Activated naive CD8-positive, alpha-beta T cell treated with anti-CD3 and anti-CD28 coated beads for 36 hours (primary cell): ENCODE results near the gene STAC2. TPM values are rescaled to one million over a fixed set of nuclear protein-coding genes. Genes with fewer than 3 reads are reported as not detected.

ENCODE experiments used
- DNase-seq: peaks from one replicate; pipeline ENCODE4 v3.0.0; 2021
- H3K27ac Mint-ChIP-seq: one replicate; pipeline ENCODE4 v1.8.0; 2022; ENCODE audit warnings: mild to moderate bottlenecking, moderate library complexity, mixed read lengths
- H3K27me3 Mint-ChIP-seq: one replicate; pipeline ENCODE4 v1.8.0; 2022; ENCODE audit warnings: mild to moderate bottlenecking, mixed read lengths
- H3K36me3 Mint-ChIP-seq: one replicate; pipeline ENCODE4 v1.8.0; 2021; ENCODE audit warnings: mild to moderate bottlenecking, mixed read lengths
- H3K4me1 Mint-ChIP-seq: one replicate; pipeline ENCODE4 v1.8.0; 2021; ENCODE audit warnings: mixed read lengths
- H3K4me3 Mint-ChIP-seq: one replicate; pipeline ENCODE4 v1.8.0; 2022; ENCODE audit warnings: mild to moderate bottlenecking, moderate library complexity, mixed read lengths
- H3K9me3 Mint-ChIP-seq: one replicate; pipeline ENCODE4 v1.8.0; 2022; ENCODE audit warnings: mixed read lengths
- total RNA-seq, 2 experiments: library from RNA; stranded (reverse); gene quantifications; one replicate each; pipeline ENCODE4 v1.2.3, GENCODE V29; 2021

STAC2 gene
- total RNA-seq, 2 experiments from 2014 or later: 0.14 to 0.20 TPM

GRCh38 chr17:39208136-39208535 is 17.6 kb downstream of the STAC2 start:
- peak; percentile 37 for DNase-seq
- no peak overlapping the region for H3K27ac Mint-ChIP-seq

DNA sequence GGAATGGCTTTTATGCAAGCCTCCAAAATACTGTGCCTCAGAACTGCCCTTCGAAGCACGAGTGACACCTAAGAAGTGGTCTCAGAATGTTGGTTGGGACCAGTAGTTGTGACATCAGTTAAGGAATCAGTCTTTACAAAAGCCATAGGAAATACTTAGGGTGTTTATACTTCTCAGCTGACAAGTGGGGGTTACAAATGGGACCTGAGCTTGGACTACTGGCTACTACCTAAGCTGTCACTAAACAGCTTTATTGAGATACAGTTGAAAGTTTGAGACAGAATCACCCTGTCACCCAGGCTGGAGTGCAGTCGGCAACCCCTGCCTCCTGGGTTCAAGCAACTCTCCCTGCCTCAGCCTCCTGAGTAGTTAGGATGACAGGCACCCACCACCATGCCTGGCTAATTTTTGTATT is 20.6 kb downstream of the STAC2 start:
- Mint-ChIP-seq H3K36me3 (peaks cover 45% of the 10 kb centered on the region), H3K9me3 (no peaks in the 10 kb centered on the region), H3K4me1 (peaks cover 60% of the 10 kb centered on the region), H3K27me3 (peaks cover 2% of the 10 kb centered on the region), H3K27ac (peak overlapping the region; percentile 21), H3K4me3 (no peak overlapping the region)
- no peak for DNase-seq

More at GRCh38 chr17:39208136-39208535, 17.6 kb downstream of the STAC2 start:
- H3K36me3 Mint-ChIP-seq: peaks cover 17% of the 10 kb centered on the region
- peaks cover 46% of the 10 kb centered on the region for H3K4me1 Mint-ChIP-seq
- peak overlapping the region; percentile 29 for H3K4me3 Mint-ChIP-seq
- H3K9me3 Mint-ChIP-seq: no peaks in the 10 kb centered on the region
- H3K27me3 Mint-ChIP-seq: no peaks in the 10 kb centered on the region

DNA sequence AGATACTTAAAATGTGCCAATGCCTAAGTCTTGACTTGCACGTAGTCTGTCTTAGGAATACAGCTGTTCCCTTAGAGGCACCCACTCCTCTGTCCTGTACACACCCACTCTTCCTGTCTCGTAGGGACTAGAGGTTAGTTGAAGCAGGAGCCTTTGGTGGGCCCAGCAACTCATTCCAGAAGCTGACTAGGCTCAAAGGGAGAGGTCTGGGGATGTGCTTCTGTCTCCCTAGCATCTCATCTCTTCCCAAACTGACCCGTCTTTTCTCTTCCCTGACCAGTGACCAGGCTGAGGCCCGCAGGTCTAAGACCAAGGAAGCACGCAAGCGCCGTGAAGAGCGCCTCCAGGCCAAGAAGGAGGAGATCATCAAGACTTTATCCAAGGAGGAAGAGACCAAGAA is 21.5 kb downstream of the STAC2 start:
- Mint-ChIP-seq H3K27me3 (peaks cover 3% of the 10 kb centered on the region), H3K4me1 (peaks cover 56% of the 10 kb centered on the region), H3K9me3 (no peaks in the 10 kb centered on the region), H3K4me3 (peak overlapping the region; percentile 27), H3K36me3 (peaks cover 48% of the 10 kb centered on the region), H3K27ac (peak overlapping the region; percentile 10)
- no peak for DNase-seq

DNA sequence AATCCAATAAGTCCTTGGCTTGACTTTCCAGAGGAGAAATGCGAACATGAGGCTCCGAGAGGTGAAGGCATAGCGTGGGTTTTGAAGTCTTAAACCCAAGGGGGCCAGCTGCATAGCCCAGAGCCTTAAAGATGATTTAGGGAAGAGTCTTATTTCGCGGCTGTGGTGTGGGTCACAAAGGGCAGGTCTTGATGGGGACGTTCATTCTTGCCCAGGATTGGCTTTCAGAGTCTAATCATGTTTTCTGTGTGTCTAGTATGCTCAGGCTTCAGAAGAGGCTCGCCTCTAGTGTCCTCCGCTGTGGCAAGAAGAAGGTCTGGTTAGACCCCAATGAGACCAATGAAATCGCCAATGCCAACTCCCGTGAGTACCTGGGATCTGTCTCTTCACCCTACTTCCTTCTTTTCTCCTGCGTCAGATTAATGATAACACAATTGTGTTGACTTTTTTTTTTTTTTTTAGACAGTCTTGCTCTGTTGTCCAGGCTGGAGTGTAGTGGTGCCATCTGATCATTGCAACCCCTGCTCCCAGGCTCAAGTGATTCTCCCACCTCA is 24.7 kb downstream of the STAC2 start:
- peaks cover 48% of the 10 kb centered on the region for H3K4me1 Mint-ChIP-seq
- H3K36me3 Mint-ChIP-seq: peaks cover 48% of the 10 kb centered on the region
- H3K27ac Mint-ChIP-seq: peak overlapping the region; percentile 99
- H3K4me3 Mint-ChIP-seq: peak overlapping the region; percentile 99
- DNase-seq: no peak
- no peaks in the 10 kb centered on the region for H3K9me3 Mint-ChIP-seq
- peaks cover 3% of the 10 kb centered on the region for H3K27me3 Mint-ChIP-seq

GRCh38 chr17:39200070-39200879 is 25.5 kb downstream of the STAC2 start, which contains the start of gene RPL19:
Gene RPL19, plus strand, starts transcription at chr17:39200283. Its CDS starts 62 bp downstream, at chr17:39200345.
- peaks cover 48% of the 10 kb centered on the region for H3K36me3 Mint-ChIP-seq
- H3K4me3 Mint-ChIP-seq: peak within 1 kb of the TSS; percentile 99
- peak; percentile 81 for DNase-seq
- H3K4me1 Mint-ChIP-seq: peaks cover 56% of the 10 kb centered on the region
- H3K27me3 Mint-ChIP-seq: peaks cover 3% of the 10 kb centered on the region
- H3K27ac Mint-ChIP-seq: peak within 1 kb of the TSS; percentile 99
- H3K9me3 Mint-ChIP-seq: no peaks in the 10 kb centered on the region

GRCh38 chr17:39199820-39200069 is 26.0 kb downstream of the STAC2 start:
- H3K9me3 Mint-ChIP-seq: no peaks in the 10 kb centered on the region
- H3K36me3 Mint-ChIP-seq: peaks cover 45% of the 10 kb centered on the region
- peaks cover 3% of the 10 kb centered on the region for H3K27me3 Mint-ChIP-seq
- peak overlapping the region; percentile 99 for H3K4me3 Mint-ChIP-seq
- H3K4me1 Mint-ChIP-seq: peaks cover 56% of the 10 kb centered on the region
- peak overlapping the region; percentile 99 for H3K27ac Mint-ChIP-seq
- DNase-seq: peak; percentile 87

GRCh38 chr17:39198186-39198566 is 27.6 kb downstream of the STAC2 start:
- Mint-ChIP-seq H3K4me3 (peak overlapping the region; percentile 99), H3K9me3 (no peaks in the 10 kb centered on the region), H3K4me1 (peaks cover 53% of the 10 kb centered on the region), H3K27ac (peak overlapping the region; percentile 99), H3K27me3 (peaks cover 3% of the 10 kb centered on the region), H3K36me3 (peaks cover 31% of the 10 kb centered on the region)
- no peak for DNase-seq

GRCh38 chr17:39197380-39198185 is 28.2 kb downstream of the STAC2 start, which contains the start of gene CACNB1:
Gene CACNB1, minus strand, starts transcription at chr17:39197669. Its CDS starts 174 bp downstream, at chr17:39197495.
- Mint-ChIP-seq H3K36me3 (peaks cover 27% of the 10 kb centered on the region), H3K9me3 (no peaks in the 10 kb centered on the region), H3K27me3 (peaks cover 3% of the 10 kb centered on the region), H3K4me1 (peaks cover 49% of the 10 kb centered on the region), H3K4me3 (peak within 1 kb of the TSS; percentile 99), H3K27ac (peak within 1 kb of the TSS; percentile 99)
- peak; percentile 81 for DNase-seq

DNA sequence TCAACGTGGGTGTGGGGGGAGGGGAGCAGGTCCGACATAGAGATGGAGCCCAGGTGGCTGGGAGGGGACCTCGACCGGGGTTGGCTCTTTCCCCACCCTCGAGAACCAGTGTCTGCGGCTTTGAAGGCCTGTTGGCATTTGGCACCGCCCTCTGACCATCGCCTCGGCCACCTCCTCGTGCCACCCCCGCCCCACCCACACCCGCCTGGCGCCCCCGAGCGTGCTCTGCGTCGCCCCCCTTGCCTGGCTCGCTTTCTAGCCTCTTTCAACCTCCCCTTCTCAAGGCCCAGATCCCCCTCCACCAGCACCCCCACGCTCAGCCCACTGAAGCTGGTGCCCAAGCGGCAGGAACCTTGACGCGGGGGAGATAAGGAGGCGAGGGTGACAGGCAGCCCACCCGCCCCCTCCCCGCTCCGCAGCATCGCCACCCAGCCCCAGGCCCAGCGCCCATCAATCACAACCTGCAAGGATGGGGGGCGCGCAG is 28.9 kb downstream of the STAC2 start:
- peaks cover 3% of the 10 kb centered on the region for H3K27me3 Mint-ChIP-seq
- peak overlapping the region; percentile 99 for H3K4me3 Mint-ChIP-seq
- H3K9me3 Mint-ChIP-seq: no peaks in the 10 kb centered on the region
- peak; percentile 15 for DNase-seq
- H3K36me3 Mint-ChIP-seq: peaks cover 23% of the 10 kb centered on the region
- peaks cover 42% of the 10 kb centered on the region for H3K4me1 Mint-ChIP-seq
- peak overlapping the region; percentile 68 for H3K27ac Mint-ChIP-seq

- peaks cover 18% of the 10 kb centered on the region for H3K36me3 Mint-ChIP-seq
- H3K27ac Mint-ChIP-seq: peak overlapping the region; percentile 40
- H3K4me1 Mint-ChIP-seq: peaks cover 38% of the 10 kb centered on the region
- no peaks in the 10 kb centered on the region for H3K9me3 Mint-ChIP-seq
- H3K27me3 Mint-ChIP-seq: peaks cover 3% of the 10 kb centered on the region
- no peak for DNase-seq
- peak overlapping the region; percentile 99 for H3K4me3 Mint-ChIP-seq
Measured at GRCh38 chr17:39196241-39196807, 29.4 kb downstream of the STAC2 start.

DNA sequence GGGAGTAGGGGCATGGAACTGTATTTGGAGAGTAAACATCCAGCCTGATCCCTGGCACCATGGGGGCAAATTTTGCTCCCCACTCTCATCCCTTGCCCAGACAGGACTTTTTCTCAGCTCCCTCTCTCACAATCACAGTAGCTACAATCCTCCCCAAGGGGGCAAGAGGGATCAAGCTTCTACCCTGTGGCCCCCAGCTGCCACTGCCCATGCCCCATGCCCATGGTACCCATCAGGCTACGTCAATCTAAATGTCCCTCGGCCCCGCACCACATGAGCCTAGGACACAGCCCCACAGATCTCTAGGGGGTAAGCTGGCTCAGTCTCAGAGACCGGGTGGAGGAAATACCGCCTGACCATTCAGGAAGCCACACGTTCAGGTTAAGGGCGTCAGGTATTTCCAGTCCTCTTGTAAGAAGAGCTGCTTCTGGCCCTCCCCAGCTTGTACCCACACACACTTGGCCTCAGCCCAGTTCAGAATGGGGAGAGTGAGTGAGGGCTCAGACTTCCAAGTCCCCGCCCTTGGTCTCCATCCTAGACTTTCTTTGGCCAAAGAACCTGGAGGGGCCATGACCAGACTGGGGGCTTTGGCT is 30.1 kb downstream of the STAC2 start:
- Mint-ChIP-seq H3K27me3 (peaks cover 3% of the 10 kb centered on the region), H3K27ac (no peak overlapping the region), H3K9me3 (no peaks in the 10 kb centered on the region), H3K36me3 (peaks cover 11% of the 10 kb centered on the region), H3K4me3 (peak overlapping the region; percentile 99), H3K4me1 (peaks cover 35% of the 10 kb centered on the region)
- DNase-seq: no peak

DNA sequence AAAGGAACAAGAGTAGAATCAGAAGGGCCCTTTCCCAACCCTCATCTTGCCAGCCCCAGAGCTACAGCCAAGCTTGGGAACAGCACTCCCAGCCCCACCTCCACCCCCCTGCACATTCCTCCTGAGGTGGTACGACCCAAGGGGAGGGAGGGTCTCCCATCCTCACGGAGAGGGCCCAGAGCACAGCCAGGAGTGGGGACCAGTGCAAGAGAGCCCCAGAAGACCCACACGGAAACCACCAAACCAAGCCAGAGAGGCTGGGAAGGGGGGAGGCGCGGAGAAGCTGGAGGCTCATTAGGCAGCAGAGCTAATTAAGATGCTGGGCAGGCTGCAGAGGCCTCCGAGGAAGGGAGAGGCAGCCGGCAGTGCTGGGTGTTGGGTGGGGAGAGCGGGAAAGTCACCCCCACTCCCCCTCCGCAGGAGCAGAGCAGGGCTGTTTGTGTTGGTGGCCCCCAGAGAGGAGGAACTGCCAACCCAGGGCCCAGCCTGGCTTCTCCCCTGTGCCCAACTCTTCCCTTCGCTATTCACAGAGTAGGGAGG is 30.7 kb downstream of the STAC2 start:
- H3K9me3 Mint-ChIP-seq: no peaks in the 10 kb centered on the region
- no peak overlapping the region for H3K27ac Mint-ChIP-seq
- H3K4me1 Mint-ChIP-seq: peaks cover 33% of the 10 kb centered on the region
- no peak for DNase-seq
- peaks cover 5% of the 10 kb centered on the region for H3K36me3 Mint-ChIP-seq
- H3K4me3 Mint-ChIP-seq: no peak overlapping the region
- peaks cover under 1% of the 10 kb centered on the region for H3K27me3 Mint-ChIP-seq

- H3K4me1 Mint-ChIP-seq: peaks cover 33% of the 10 kb centered on the region
- H3K27ac Mint-ChIP-seq: no peak overlapping the region
- H3K4me3 Mint-ChIP-seq: no peak overlapping the region
- no peaks in the 10 kb centered on the region for H3K27me3 Mint-ChIP-seq
- DNase-seq: no peak
- peaks cover 3% of the 10 kb centered on the region for H3K36me3 Mint-ChIP-seq
- no peaks in the 10 kb centered on the region for H3K9me3 Mint-ChIP-seq
Measured at GRCh38 chr17:39194089-39194984, 31.4 kb downstream of the STAC2 start.
